ENCODE results near the gene AKAP8. TPM values are rescaled to one million over a fixed set of nuclear protein-coding genes. Genes with fewer than 3 reads are reported as not detected.

Gene AKAP8
- total RNA-seq, 2 experiments from 2014 or later, result 22.2 to 52.3 TPM

DNA sequence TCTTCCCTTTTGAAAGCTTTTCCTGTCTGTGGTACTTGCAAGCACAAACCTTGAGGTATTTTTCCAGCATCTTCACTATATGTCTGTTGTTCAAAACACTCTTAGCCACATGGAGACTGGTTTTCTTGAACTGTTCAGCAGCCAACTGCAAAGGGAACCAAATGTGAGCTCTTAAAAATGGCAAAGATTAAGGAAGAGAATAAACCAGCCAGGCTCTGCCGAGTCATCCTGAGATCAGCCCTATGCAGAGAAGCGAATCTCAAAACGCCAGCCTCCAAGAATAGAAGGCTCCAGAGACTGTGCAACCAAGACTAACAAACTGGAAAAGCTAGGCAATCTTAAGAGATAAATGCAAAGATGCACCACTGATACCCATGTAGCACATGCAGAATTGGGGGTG lies 20.7 kb downstream of the AKAP8 start:
- CTCF ChIA-PET (ENCODE audit: unreplicated experiment), result no interaction called here
- Histone ChIP-seq H3K36me3 (ENCODE audit: insufficient read depth, low read length) (peaks cover 81% of the 10 kb centered on the region), H3K27ac (ENCODE audit: low read depth, low read length, poor library complexity, severe bottlenecking) (no peak overlapping the region), H2AFZ (ENCODE audit: low read length) (no peak overlapping the region), H3K9me2 (ENCODE audit: insufficient read depth, low read length) (no peaks in the 10 kb centered on the region), H3K9me3 (ENCODE audit: low read length) (no peaks in the 10 kb centered on the region), H3K79me2 (ENCODE audit: insufficient read depth, low read depth, low read length) (no peaks in the 10 kb centered on the region), H3K4me2 (ENCODE audit: low read length) (no peak overlapping the region), H4K20me1 (ENCODE audit: insufficient read depth, low read length) (no peaks in the 10 kb centered on the region), H3K4me3 (ENCODE audit: low read depth, low read length, poor library complexity, severe bottlenecking) (no peak overlapping the region), H3K4me1 (ENCODE audit: insufficient read depth, low read length, poor library complexity, severe bottlenecking) (no peaks in the 10 kb centered on the region)
- intact Hi-C loops (cut with micrococcal nuclease; ENCODE audit: unreplicated experiment), result no loop called here
- BruUV-seq (replicated peaks), result no TSS peak
- DNase-seq (ENCODE audit: low spot score), result no peak
- POLR2A ChIA-PET, result interaction anchor here (0.5 to 0.7 kb wide), 2 partner anchors 25 to 51 kb away, joined by 3 read pairs; no protein-coding TSS in a partner anchor
- TF ChIP-seq, protein P1, sequence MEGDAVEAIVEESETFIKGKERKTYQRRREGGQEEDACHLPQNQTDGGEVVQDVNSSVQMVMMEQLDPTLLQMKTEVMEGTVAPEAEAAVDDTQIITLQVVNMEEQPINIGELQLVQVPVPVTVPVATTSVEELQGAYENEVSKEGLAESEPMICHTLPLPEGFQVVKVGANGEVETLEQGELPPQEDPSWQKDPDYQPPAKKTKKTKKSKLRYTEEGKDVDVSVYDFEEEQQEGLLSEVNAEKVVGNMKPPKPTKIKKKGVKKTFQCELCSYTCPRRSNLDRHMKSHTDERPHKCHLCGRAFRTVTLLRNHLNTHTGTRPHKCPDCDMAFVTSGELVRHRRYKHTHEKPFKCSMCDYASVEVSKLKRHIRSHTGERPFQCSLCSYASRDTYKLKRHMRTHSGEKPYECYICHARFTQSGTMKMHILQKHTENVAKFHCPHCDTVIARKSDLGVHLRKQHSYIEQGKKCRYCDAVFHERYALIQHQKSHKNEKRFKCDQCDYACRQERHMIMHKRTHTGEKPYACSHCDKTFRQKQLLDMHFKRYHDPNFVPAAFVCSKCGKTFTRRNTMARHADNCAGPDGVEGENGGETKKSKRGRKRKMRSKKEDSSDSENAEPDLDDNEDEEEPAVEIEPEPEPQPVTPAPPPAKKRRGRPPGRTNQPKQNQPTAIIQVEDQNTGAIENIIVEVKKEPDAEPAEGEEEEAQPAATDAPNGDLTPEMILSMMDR (conservative IDR thresholded peaks at IDR 0.05; ENCODE audit: low read length), result no peak
- no peak for TF ChIP-seq EZH2phosphoT487 (IDR thresholded peaks at IDR 0.05; ENCODE audit: borderline replicate concordance, low read depth, low read length)

DNA sequence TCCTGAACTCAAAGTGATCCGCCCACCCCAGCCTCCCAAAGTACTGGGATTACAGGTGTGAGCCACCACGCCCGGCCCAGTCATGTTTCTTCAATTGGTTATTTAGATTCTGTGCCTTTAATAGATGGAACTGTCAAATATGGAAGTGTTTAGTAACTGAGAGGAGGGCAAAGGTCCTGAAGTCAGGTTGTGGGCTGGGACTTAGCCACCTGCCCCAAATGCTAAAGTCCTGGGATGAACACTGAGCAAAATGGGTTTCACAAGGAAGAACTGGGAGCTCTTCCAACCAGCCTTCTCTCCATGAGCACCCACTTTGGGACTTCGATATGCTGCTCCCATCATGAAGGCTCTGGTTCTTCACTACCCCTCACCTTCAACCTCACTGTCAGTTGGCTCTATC lies 21.7 kb downstream of the AKAP8 start:
- Histone ChIP-seq H3K36me3 (ENCODE audit: insufficient read depth, low read length) (peaks cover 88% of the 10 kb centered on the region), H2AFZ (ENCODE audit: low read length) (no peak overlapping the region), H3K79me2 (ENCODE audit: insufficient read depth, low read depth, low read length) (no peaks in the 10 kb centered on the region), H3K27ac (ENCODE audit: low read depth, low read length, poor library complexity, severe bottlenecking) (no peak overlapping the region), H3K4me2 (ENCODE audit: low read length) (no peak overlapping the region), H3K4me1 (ENCODE audit: insufficient read depth, low read length, poor library complexity, severe bottlenecking) (no peaks in the 10 kb centered on the region), H3K4me3 (ENCODE audit: low read depth, low read length, poor library complexity, severe bottlenecking) (no peak overlapping the region), H3K9me2 (ENCODE audit: insufficient read depth, low read length) (no peaks in the 10 kb centered on the region), H3K9me3 (ENCODE audit: low read length) (no peaks in the 10 kb centered on the region), H4K20me1 (ENCODE audit: insufficient read depth, low read length) (no peaks in the 10 kb centered on the region)
- no peak for DNase-seq (ENCODE audit: low spot score)
- BruUV-seq (replicated peaks), result TSS peak; percentile 31
- intact Hi-C loops (cut with micrococcal nuclease; ENCODE audit: unreplicated experiment), result no loop called here
- no peak for TF ChIP-seq EZH2phosphoT487 (IDR thresholded peaks at IDR 0.05; ENCODE audit: borderline replicate concordance, low read depth, low read length)
- TF ChIP-seq, protein P1 (conservative IDR thresholded peaks at IDR 0.05; ENCODE audit: low read length), result no peak
- ChIA-PET POLR2A (interaction anchor here (0.6 to 0.7 kb wide), 3 partner anchors 11 to 176 kb away, joined by 3 read pairs; partner anchors contain the start of gene AKAP8), CTCF (ENCODE audit: unreplicated experiment) (interaction anchor here (0.5 to 0.7 kb wide), 2 partner anchors 20 to 108 kb away, joined by 3 read pairs; no protein-coding TSS in a partner anchor)

DNA sequence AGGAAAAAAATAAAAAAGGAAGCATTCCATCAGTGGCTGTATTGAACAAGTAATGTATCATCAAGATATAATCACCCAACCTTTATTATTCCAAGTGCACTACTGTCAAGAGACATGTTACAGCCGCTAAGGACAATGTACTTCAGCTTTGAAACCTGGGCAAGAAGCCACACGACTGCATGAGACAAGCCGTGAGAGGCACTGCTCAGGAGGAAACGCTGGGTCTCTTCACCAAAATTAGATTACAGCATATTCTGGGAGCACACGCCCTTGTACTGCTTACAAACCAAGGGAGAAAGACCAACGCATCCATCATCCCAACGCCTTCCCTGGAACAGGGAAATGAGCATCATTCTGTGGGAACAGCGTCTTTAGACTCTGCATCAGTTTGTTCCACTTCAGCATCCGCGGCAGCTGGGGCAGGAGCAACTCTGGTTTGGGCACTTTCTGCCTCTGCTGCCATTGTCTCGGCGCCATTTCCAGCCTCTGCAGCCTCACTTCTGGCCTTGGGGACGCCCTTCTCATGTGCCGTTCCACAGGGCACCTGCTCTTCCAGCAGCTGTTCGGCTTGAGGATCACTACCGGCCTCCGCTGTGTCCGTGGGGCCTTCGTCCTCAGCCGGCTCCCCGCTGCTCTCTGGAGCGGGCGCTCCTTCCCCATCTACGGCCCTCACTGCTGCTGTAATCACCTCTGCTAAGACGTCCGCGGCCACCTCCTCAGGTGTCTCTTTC lies 24.9 kb downstream of the AKAP8 start:
- H3K4me3 ChIP-seq (ENCODE audit: low read depth, low read length, poor library complexity, severe bottlenecking), result no peak overlapping the region
- BruUV-seq (replicated peaks), result no TSS peak
- intact Hi-C loops (cut with micrococcal nuclease; ENCODE audit: unreplicated experiment), result no loop called here
- no peak overlapping the region for H3K27ac ChIP-seq (ENCODE audit: low read depth, low read length, poor library complexity, severe bottlenecking)
- DNase-seq (ENCODE audit: low spot score), result no peak
- no peaks in the 10 kb centered on the region for H3K9me3 ChIP-seq (ENCODE audit: low read length)
- ChIA-PET CTCF (ENCODE audit: unreplicated experiment) (no interaction called here), POLR2A (no interaction called here)
- no peaks in the 10 kb centered on the region for H3K4me1 ChIP-seq (ENCODE audit: insufficient read depth, low read length, poor library complexity, severe bottlenecking)
- peaks cover 78% of the 10 kb centered on the region for H3K36me3 ChIP-seq (ENCODE audit: insufficient read depth, low read length)
- no peaks in the 10 kb centered on the region for H4K20me1 ChIP-seq (ENCODE audit: insufficient read depth, low read length)
- H3K9me2 ChIP-seq (ENCODE audit: insufficient read depth, low read length), result no peaks in the 10 kb centered on the region
- H3K4me2 ChIP-seq (ENCODE audit: low read length), result no peak overlapping the region
- H3K79me2 ChIP-seq (ENCODE audit: insufficient read depth, low read depth, low read length), result no peaks in the 10 kb centered on the region
- H2AFZ ChIP-seq (ENCODE audit: low read length), result no peak overlapping the region
- TF ChIP-seq, protein P1 (conservative IDR thresholded peaks at IDR 0.05; ENCODE audit: low read length), result no peak
- TF ChIP-seq EZH2phosphoT487 (IDR thresholded peaks at IDR 0.05; ENCODE audit: borderline replicate concordance, low read depth, low read length), result no peak

All from OCI-LY7 (cell line).